AG04450 (cell line): ENCODE data around the gene PRRG4. TPM values are rescaled to one million over a fixed set of nuclear protein-coding genes. Genes with fewer than 3 reads are reported as not detected.

Experiments
- CTCF ChIA-PET: fragments of 300-600, 350-600 bp; formaldehyde crosslinking; extraction: SDS; loops from one replicate; lab custom pipeline; 2022; ENCODE audit warnings: antibody characterized with exemption, inconsistent platforms; lab: Charles Lee
- POLR2A ChIA-PET: fragments of 350-600 bp; formaldehyde crosslinking; extraction: SDS; loops from one replicate; lab custom pipeline; 2021; ENCODE audit warnings: antibody characterized with exemption, inconsistent platforms; lab: Yijun Ruan, JAX
- DNase-seq: peaks from one replicate; pipeline ENCODE4 v3.0.0-alpha.2; 2011; ENCODE audit warnings: low read depth, low spot score
- H3K27ac ChIP-seq: one replicate; pipeline ENCODE4 v1.5.1; 2012; ENCODE audit warnings: low read depth, low read length, control low read depth
- H3K27me3 ChIP-seq: one replicate; pipeline ENCODE4 v1.6.0; 2012; ENCODE audit warnings: low read length; ENCODE audit not compliant: control insufficient read depth, insufficient read depth
- H3K4me3 ChIP-seq: 2 replicates; pipeline ENCODE4 v1.5.1; 2011; ENCODE audit warnings: mild to moderate bottlenecking, low read depth, low read length, control low read depth
- H3K9me3 ChIP-seq: 2 replicates; pipeline ENCODE4 v1.5.1; 2012; ENCODE audit warnings: low read length; ENCODE audit not compliant: control insufficient read depth, insufficient read depth
- CTCF ChIP-seq: IDR thresholded peaks from 2 replicates; pipeline ENCODE4 v1.5.1; 2011; ENCODE audit warnings: low read depth, low read length, control low read depth, inconsistent platforms
- polyA plus RNA-seq: library from polyadenylated mRNA; depleted of rRNA; stranded (reverse); fragments of >200 nt; gene quantifications from 2 replicates; pipeline ENCODE4 v1.2.3, GENCODE V29; 2011

PRRG4 gene
- polyA plus RNA-seq, 1 experiment = not detected

GRCh38 chr11:32796425-32796824 is 33.3 kb upstream of the PRRG4 start:
- no peak overlapping the region for H3K27ac ChIP-seq
- H3K9me3 ChIP-seq = no peaks in the 10 kb centered on the region
- no peak for TF ChIP-seq CTCF
- no peak for DNase-seq
- ChIA-PET CTCF (interaction anchor here (1.2 to 6.4 kb wide), 2 partner anchors 12 to 474 kb away, joined by 5 to 97 read pairs; no protein-coding TSS in a partner anchor), POLR2A (no interaction called here)
- no peak overlapping the region for H3K4me3 ChIP-seq
- H3K27me3 ChIP-seq = no peaks in the 10 kb centered on the region

- peak; percentile 48 for DNase-seq
- Histone ChIP-seq H3K4me3 (no peak overlapping the region), H3K27me3 (peaks cover 6% of the 10 kb centered on the region), H3K27ac (no peak overlapping the region), H3K9me3 (no peaks in the 10 kb centered on the region)
- TF ChIP-seq CTCF = peak; percentile 90
- CTCF ChIA-PET = interaction anchor here (0.5 to 3.3 kb wide), 40 partner anchors 9 to 1020 kb away, joined by 3 to 29 read pairs (median 4); partner anchors contain the start of genes CCDC73 and QSER1
- POLR2A ChIA-PET = no interaction called here
Observed at GRCh38 chr11:32809313-32809712, 20.4 kb upstream of the PRRG4 start.

GRCh38 chr11:32817181-32817851 is 12.4 kb upstream of the PRRG4 start:
- H3K9me3 ChIP-seq = no peaks in the 10 kb centered on the region
- no peak for TF ChIP-seq CTCF
- H3K27ac ChIP-seq = no peak overlapping the region
- no peak for DNase-seq
- H3K27me3 ChIP-seq = no peaks in the 10 kb centered on the region
- POLR2A ChIA-PET = no interaction called here
- no peak overlapping the region for H3K4me3 ChIP-seq
- CTCF ChIA-PET = interaction anchor here (1.4 kb wide), 1 partner anchor 8 kb away, joined by 8 read pairs; no protein-coding TSS in a partner anchor

- Histone ChIP-seq H3K4me3 (no peak overlapping the region), H3K9me3 (no peaks in the 10 kb centered on the region), H3K27me3 (no peaks in the 10 kb centered on the region), H3K27ac (no peak overlapping the region)
- ChIA-PET POLR2A (no interaction called here), CTCF (interaction anchor here (1.4 kb wide), 1 partner anchor 9 kb away, joined by 8 read pairs; no protein-coding TSS in a partner anchor)
- DNase-seq = no peak
- TF ChIP-seq CTCF = no peak
Observed at GRCh38 chr11:32817852-32818183, 11.9 kb upstream of the PRRG4 start.

GRCh38 chr11:32819187-32819586 is 10.5 kb upstream of the PRRG4 start:
- POLR2A ChIA-PET = no interaction called here
- Histone ChIP-seq H3K9me3 (no peaks in the 10 kb centered on the region), H3K4me3 (no peak overlapping the region), H3K27ac (no peak overlapping the region), H3K27me3 (no peaks in the 10 kb centered on the region)
- no peak for DNase-seq
- TF ChIP-seq CTCF = no peak
- CTCF ChIA-PET = no interaction called here
